Neural crest cell (in vitro differentiated cells): Measurements from ENCODE around the gene ERAP2. TPM values are rescaled to one million over a fixed set of nuclear protein-coding genes. Genes with fewer than 3 reads are reported as not detected.

ENCODE experiments used
- DNase-seq: peaks from one replicate; pipeline ENCODE4 v3.0.0; 2021; ENCODE audit warnings: low read depth, mixed read lengths, low spot score
- H3K27ac Mint-ChIP-seq: one replicate; pipeline ENCODE4 v1.8.0; 2021; ENCODE audit warnings: mild to moderate bottlenecking, mixed read lengths; ENCODE audit not compliant: unreplicated experiment
- H3K27me3 Mint-ChIP-seq: 2 replicates; pipeline ENCODE4 v1.8.0; 2021; ENCODE audit warnings: low read depth, mild to moderate bottlenecking, mixed read lengths
- H3K36me3 Mint-ChIP-seq: 2 replicates; pipeline ENCODE4 v1.8.0; 2021; ENCODE audit warnings: low read depth, mild to moderate bottlenecking, mixed read lengths
- H3K4me1 Mint-ChIP-seq: 2 replicates; pipeline ENCODE4 v1.8.0; 2021; ENCODE audit warnings: mixed read lengths
- H3K4me3 Mint-ChIP-seq: one replicate; pipeline ENCODE4 v1.8.0; 2021; ENCODE audit warnings: mild to moderate bottlenecking, mixed read lengths
- H3K9me3 Mint-ChIP-seq: 2 replicates; pipeline ENCODE4 v1.8.0; 2021; ENCODE audit warnings: mixed read lengths
- CTCF ChIP-seq: fragments of 200-600 bp; sonication (generic); conservative IDR thresholded peaks from 2 replicates; pipeline ENCODE4 v1.5.0; 2021; ENCODE audit warnings: antibody characterized with exemption, mild to moderate bottlenecking
- total RNA-seq: library from RNA; stranded (reverse); gene quantifications from 2 replicates; pipeline ENCODE4 v1.2.1, GENCODE V29; 2021

ERAP2 gene
- total RNA-seq, 1 donor from 2014 or later = not detected

GRCh38 chr5:96958977-96959376 is 82.7 kb downstream of the ERAP2 start:
- DNase-seq = no peak
- Mint-ChIP-seq H3K4me3 (no peak overlapping the region), H3K36me3 (peaks cover 2% of the 10 kb centered on the region), H3K27me3 (no peaks in the 10 kb centered on the region), H3K9me3 (no peaks in the 10 kb centered on the region), H3K4me1 (peaks cover 17% of the 10 kb centered on the region), H3K27ac (no peak overlapping the region)
- TF ChIP-seq CTCF = no peak

- Mint-ChIP-seq H3K9me3 (no peaks in the 10 kb centered on the region), H3K4me3 (no peak overlapping the region), H3K4me1 (peaks cover 18% of the 10 kb centered on the region), H3K27ac (no peak overlapping the region), H3K27me3 (no peaks in the 10 kb centered on the region), H3K36me3 (peaks cover 2% of the 10 kb centered on the region)
- TF ChIP-seq CTCF = no peak
- no peak for DNase-seq
Measured at GRCh38 chr5:96961053-96961452, 84.8 kb downstream of the ERAP2 start.

DNA sequence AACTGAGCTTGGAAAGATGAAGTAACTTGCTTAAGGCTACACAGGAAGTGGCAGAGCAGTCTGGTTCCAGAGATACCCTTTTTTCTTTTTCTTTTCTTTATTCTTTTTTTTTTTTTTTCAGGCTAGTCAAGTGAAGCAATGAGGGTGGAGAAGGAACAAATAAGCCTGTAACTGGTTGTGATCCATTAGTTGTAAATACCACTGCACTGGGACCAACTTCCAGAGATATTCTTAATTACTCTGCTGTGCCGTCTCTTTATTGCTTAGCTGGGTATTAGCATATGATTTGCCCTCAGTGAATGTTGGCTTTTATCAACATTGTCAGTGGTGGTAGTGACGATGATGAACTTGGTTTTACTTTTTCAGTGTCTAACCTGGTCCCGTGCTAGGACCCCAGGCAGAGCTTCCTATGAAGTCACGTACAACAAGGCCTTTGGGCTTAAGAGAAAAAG is 86.3 kb downstream of the ERAP2 start:
- no peak for DNase-seq
- peaks cover 14% of the 10 kb centered on the region for H3K4me1 Mint-ChIP-seq
- H3K4me3 Mint-ChIP-seq = no peak overlapping the region
- no peak for TF ChIP-seq CTCF
- peaks cover 2% of the 10 kb centered on the region for H3K36me3 Mint-ChIP-seq
- H3K27ac Mint-ChIP-seq = peak overlapping the region; percentile 2
- no peaks in the 10 kb centered on the region for H3K9me3 Mint-ChIP-seq
- no peaks in the 10 kb centered on the region for H3K27me3 Mint-ChIP-seq

DNA sequence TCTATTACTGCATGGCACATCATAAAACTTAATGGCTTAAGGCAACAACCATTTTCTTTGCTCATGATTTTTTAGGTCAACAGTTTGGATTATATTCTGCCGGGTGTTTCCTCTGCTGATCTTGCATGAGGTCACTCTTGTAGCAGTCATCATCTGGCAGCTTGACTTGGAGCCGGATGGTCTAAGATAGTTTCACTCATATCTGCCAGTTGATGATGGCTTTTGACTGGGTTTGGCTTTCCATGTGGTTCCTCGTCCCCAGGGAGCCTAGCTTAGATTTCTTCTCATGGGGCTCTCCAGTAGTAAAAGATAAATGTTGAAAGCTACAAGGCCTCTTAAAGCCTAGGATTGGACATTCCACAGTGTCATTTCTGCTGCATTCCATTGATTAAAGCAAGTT is 87.0 kb downstream of the ERAP2 start:
- Mint-ChIP-seq H3K27me3 (no peaks in the 10 kb centered on the region), H3K9me3 (no peaks in the 10 kb centered on the region), H3K4me1 (peaks cover 15% of the 10 kb centered on the region), H3K4me3 (no peak overlapping the region), H3K36me3 (peaks cover 2% of the 10 kb centered on the region), H3K27ac (no peak overlapping the region)
- no peak for TF ChIP-seq CTCF
- no peak for DNase-seq

DNA sequence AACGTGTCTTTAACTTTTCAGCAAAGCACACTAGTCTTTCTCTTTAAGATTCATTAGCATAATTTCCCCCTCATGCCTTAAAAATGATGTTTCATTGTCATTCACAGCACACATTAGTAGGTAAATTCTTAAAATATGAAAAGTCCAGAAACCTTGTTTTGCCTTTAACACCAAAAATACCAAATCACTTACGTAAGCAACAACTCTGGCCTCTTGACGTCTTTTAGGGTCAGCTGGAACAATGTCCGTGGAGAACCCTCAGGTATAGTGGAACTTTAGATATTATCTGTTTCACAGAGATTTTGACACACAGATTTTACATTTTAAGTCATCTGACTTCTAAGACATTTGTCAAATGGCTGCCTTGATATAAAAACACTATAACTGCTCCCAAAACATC is 90.5 kb downstream of the ERAP2 start:
- Mint-ChIP-seq H3K4me1 (peaks cover 18% of the 10 kb centered on the region), H3K4me3 (no peak overlapping the region), H3K27ac (no peak overlapping the region), H3K36me3 (no peaks in the 10 kb centered on the region), H3K27me3 (no peaks in the 10 kb centered on the region), H3K9me3 (no peaks in the 10 kb centered on the region)
- TF ChIP-seq CTCF = no peak
- no peak for DNase-seq

DNA sequence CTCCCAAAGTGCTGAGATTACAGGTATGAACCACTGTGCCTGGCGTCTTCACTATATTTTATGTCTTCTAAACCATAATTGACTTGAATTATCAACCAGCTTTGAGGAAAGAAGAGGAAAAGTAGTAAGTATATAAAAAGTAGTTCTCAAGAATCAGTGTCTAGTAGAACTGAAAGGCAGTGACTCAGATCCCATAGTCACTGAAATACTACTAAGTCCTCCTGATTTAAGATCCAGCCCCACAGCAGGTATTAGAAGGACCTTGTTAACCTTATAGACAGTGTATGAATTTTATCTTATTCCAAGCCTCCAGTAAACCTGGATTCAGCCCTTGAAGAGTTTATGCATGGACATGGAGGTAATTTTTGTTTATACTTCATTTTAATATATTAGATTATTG is 91.1 kb downstream of the ERAP2 start:
- Mint-ChIP-seq H3K4me1 (peaks cover 17% of the 10 kb centered on the region), H3K27me3 (no peaks in the 10 kb centered on the region), H3K36me3 (no peaks in the 10 kb centered on the region), H3K4me3 (no peak overlapping the region), H3K9me3 (no peaks in the 10 kb centered on the region), H3K27ac (no peak overlapping the region)
- TF ChIP-seq CTCF = no peak
- no peak for DNase-seq
